ENCODE results near the gene DCK. TPM values are rescaled to one million over a fixed set of nuclear protein-coding genes. Genes with fewer than 3 reads are reported as not detected.

Gene DCK
- total and polyA plus RNA-seq, 2 donors (not counting 1 experiment from before 2014, with no cell fraction given) = 34.8 to 58.2 TPM

GRCh38 chr4:70994387-70995099 lies 1.1 kb downstream of the DCK start:
- H2AFZ ChIP-seq (ENCODE audit: insufficient read depth, low read depth, low read length, poor library complexity, severe bottlenecking) = peak overlapping the region; percentile 98
- no peaks in the 10 kb centered on the region for H3K27me3 ChIP-seq (replicated peaks in 1 of 4; ENCODE audit: control extremely low read depth in 1 of 4, control insufficient read depth in 3 of 4, insufficient read depth in 4 of 4, low read length in 3 of 4)
- H3K4me1 ChIP-seq (ENCODE audit: control insufficient read depth in 2 of 2, insufficient read depth in 2 of 2, low read length in 2 of 2) = peaks cover 43 to 47% of the 10 kb centered on the region in 2 donors
- peaks cover 2 to 16% of the 10 kb centered on the region in 2 experiments for H3K36me3 ChIP-seq (replicated peaks in 1 of 2; ENCODE audit: control extremely low read depth in 1 of 2, control insufficient read depth in 1 of 2, extremely low read depth in 1 of 2, insufficient read depth in 2 of 2, low read length in 1 of 2)
- no peaks in the 10 kb centered on the region for H4K20me1 ChIP-seq (ENCODE audit: control insufficient read depth, insufficient read depth, low read length, poor library complexity, severe bottlenecking)
- Mint-ChIP-seq H3K9me3 (ENCODE audit: insufficient read depth) (no peaks in the 10 kb centered on the region), H3K27me3 (no peaks in the 10 kb centered on the region), H3K4me1 (peaks cover 61% of the 10 kb centered on the region), H3K27ac (peak overlapping the region; percentile 96), H3K4me3 (peak overlapping the region; percentile 97)
- DNase-seq (peak; percentile 75), ATAC-seq (ENCODE audit: low read depth) (peak; percentile 57)
- H3K27ac ChIP-seq (ENCODE audit: low read length in 2 of 2) = peak overlapping the region; percentile 51 to 94
- H3K9ac ChIP-seq (ENCODE audit: low read length) = peak overlapping the region; percentile 76
- H3K4me2 ChIP-seq (replicated peaks; ENCODE audit: low read depth, low read length, poor library complexity, severe bottlenecking) = peak overlapping the region; percentile 88
- peak overlapping the region; percentile 85 to 99 (median 97) for H3K4me3 ChIP-seq (ENCODE audit: control extremely low read depth in 1 of 5, extremely low read depth in 1 of 5, insufficient read depth in 1 of 5, low read depth in 2 of 5, low read length in 4 of 5)
- TF ChIP-seq CTCF (IDR thresholded peaks at IDR 0.05) (no peak), EZH2 (IDR thresholded peaks at IDR 0.05; ENCODE audit: borderline replicate concordance, insufficient read depth, low read depth, low read length, poor library complexity, severe bottlenecking) (no peak)
- no peaks in the 10 kb centered on the region for H3K9me3 ChIP-seq (ENCODE audit: control extremely low read depth in 1 of 3, control insufficient read depth in 2 of 3, insufficient read depth in 1 of 3, low read length in 2 of 3)
- CTCF ChIA-PET = interaction anchor here (0.6 to 16.4 kb wide), 17 partner anchors 8 to 260 kb away, joined by 3 to 245 read pairs (median 4); partner anchors contain the start of genes GRSF1 and MOB1B
- intact Hi-C loops (cut with micrococcal nuclease) = loop anchor here (5.0 to 10.0 kb wide), 3 partner anchors 67 to 260 kb away; no protein-coding TSS in a partner anchor
- POLR2A ChIA-PET = interaction anchor here (0.7 to 5.0 kb wide), 5 partner anchors 10 to 290 kb away, joined by 3 to 43 read pairs (median 11); partner anchors contain the start of gene MOB1B
- peaks cover 60% of the 10 kb centered on the region for H3K79me2 ChIP-seq (ENCODE audit: control insufficient read depth, insufficient read depth, low read length)
- WGBS (ENCODE audit: insufficient coverage) = 0% methylated on average over 1 of the region's 10 CpGs

GRCh38 chr4:70996018-70996360 lies 2.5 kb downstream of the DCK start:
- peak overlapping the region; percentile 96 for H3K27ac Mint-ChIP-seq
- peak overlapping the region; percentile 97 for H3K4me3 Mint-ChIP-seq
- Histone ChIP-seq H3K4me1 (ENCODE audit: control insufficient read depth in 2 of 2, insufficient read depth in 2 of 2, low read length in 2 of 2) (peaks cover 47 to 49% of the 10 kb centered on the region in 2 donors), H3K4me3 (ENCODE audit: control extremely low read depth in 1 of 5, extremely low read depth in 1 of 5, insufficient read depth in 1 of 5, low read depth in 2 of 5, low read length in 4 of 5) (peak overlapping the region; percentile 85 to 99 (median 97)), H3K27ac (ENCODE audit: low read length in 2 of 2) (peak overlapping the region; percentile 51 to 94), H3K36me3 (replicated peaks in 1 of 2; ENCODE audit: control extremely low read depth in 1 of 2, control insufficient read depth in 1 of 2, extremely low read depth in 1 of 2, insufficient read depth in 2 of 2, low read length in 1 of 2) (peaks cover 2 to 24% of the 10 kb centered on the region in 2 experiments), H3K9ac (ENCODE audit: low read length) (peak overlapping the region; percentile 76), H3K27me3 (replicated peaks in 1 of 4; ENCODE audit: control extremely low read depth in 1 of 4, control insufficient read depth in 3 of 4, insufficient read depth in 4 of 4, low read length in 3 of 4) (no peaks in the 10 kb centered on the region), H4K20me1 (ENCODE audit: control insufficient read depth, insufficient read depth, low read length, poor library complexity, severe bottlenecking) (no peaks in the 10 kb centered on the region), H3K9me3 (ENCODE audit: control extremely low read depth in 1 of 3, control insufficient read depth in 2 of 3, insufficient read depth in 1 of 3, low read length in 2 of 3) (no peaks in the 10 kb centered on the region), H3K79me2 (ENCODE audit: control insufficient read depth, insufficient read depth, low read length) (peaks cover 74% of the 10 kb centered on the region), H3K4me2 (replicated peaks; ENCODE audit: low read depth, low read length, poor library complexity, severe bottlenecking) (peak overlapping the region; percentile 88), H2AFZ (ENCODE audit: insufficient read depth, low read depth, low read length, poor library complexity, severe bottlenecking) (no peak overlapping the region)
- TF ChIP-seq EZH2 (IDR thresholded peaks at IDR 0.05; ENCODE audit: borderline replicate concordance, insufficient read depth, low read depth, low read length, poor library complexity, severe bottlenecking) (no peak), CTCF (IDR thresholded peaks at IDR 0.05) (no peak)
- peaks cover 75% of the 10 kb centered on the region for H3K4me1 Mint-ChIP-seq
- POLR2A ChIA-PET = interaction anchor here (0.9 to 5.0 kb wide), 2 partner anchors 9 to 290 kb away, joined by 3 to 43 read pairs; no protein-coding TSS in a partner anchor
- 2% methylated on average over 4 of the region's 4 CpGs for WGBS (ENCODE audit: insufficient coverage)
- H3K27me3 Mint-ChIP-seq = no peaks in the 10 kb centered on the region
- CTCF ChIA-PET = interaction anchor here (1.0 to 16.4 kb wide), 8 partner anchors 8 to 286 kb away, joined by 3 to 245 read pairs (median 4); no protein-coding TSS in a partner anchor
- intact Hi-C loops (cut with micrococcal nuclease) = loop anchor here (10.0 kb wide), 1 partner anchor 261 kb away; no protein-coding TSS in a partner anchor
- peak; percentile 15 for DNase-seq
- no peak for ATAC-seq (ENCODE audit: low read depth)
- H3K9me3 Mint-ChIP-seq (ENCODE audit: insufficient read depth) = no peaks in the 10 kb centered on the region
